Activated gamma-delta T cell (primary cell): ENCODE data around the gene IL22RA2.

ENCODE experiments used
- DNase-seq: peaks from one replicate; lab custom pipeline; 2025; lab: John Stamatoyannopoulos, UW

IL22RA2 gene

GRCh38 chr6:137197684-137198645 lies 24.5 kb upstream of the IL22RA2 start:
- DNase-seq: no peak

- no peak for DNase-seq
Observed at GRCh38 chr6:137193256-137194070, 20.0 kb upstream of the IL22RA2 start.

GRCh38 chr6:137192821-137193220 lies 19.4 kb upstream of the IL22RA2 start:
- no peak for DNase-seq

- DNase-seq: no peak
Observed at GRCh38 chr6:137191670-137192069, 18.2 kb upstream of the IL22RA2 start.

GRCh38 chr6:137191236-137191635 lies 17.8 kb upstream of the IL22RA2 start:
- DNase-seq: no peak

- DNase-seq: no peak
Observed at GRCh38 chr6:137190583-137191094, 17.2 kb upstream of the IL22RA2 start.

GRCh38 chr6:137188855-137189254 lies 15.4 kb upstream of the IL22RA2 start:
- DNase-seq: no peak

GRCh38 chr6:137185290-137185689 lies 11.8 kb upstream of the IL22RA2 start:
- DNase-seq: no peak

GRCh38 chr6:137182654-137183073 lies 9.2 kb upstream of the IL22RA2 start:
- no peak for DNase-seq

GRCh38 chr6:137181891-137182653 lies 8.6 kb upstream of the IL22RA2 start:
- DNase-seq: no peak

GRCh38 chr6:137177611-137178010 lies 4.2 kb upstream of the IL22RA2 start:
- no peak for DNase-seq

- DNase-seq: no peak
Observed at GRCh38 chr6:137176729-137177128, 3.3 kb upstream of the IL22RA2 start.

GRCh38 chr6:137175868-137176245 lies 2.4 kb upstream of the IL22RA2 start:
- DNase-seq: no peak

- DNase-seq: no peak
Observed at GRCh38 chr6:137175157-137175867, 1.9 kb upstream of the IL22RA2 start.

GRCh38 chr6:137172734-137173431 lies 561 bp downstream of the IL22RA2 start:
- no peak for DNase-seq

- DNase-seq: no peak
Observed at GRCh38 chr6:137171824-137172733, 1.4 kb downstream of the IL22RA2 start.

- DNase-seq: no peak
Observed at GRCh38 chr6:137171053-137171374, 2.4 kb downstream of the IL22RA2 start.

- DNase-seq: no peak
Observed at GRCh38 chr6:137170266-137171052, 3.0 kb downstream of the IL22RA2 start.
